ENCODE measurements around the gene SH3PXD2A.

The SH3PXD2A gene

GRCh38 chr10:103811463-103811862, 43.9 kb downstream of the SH3PXD2A start:
- no peak for DNase-seq (ENCODE audit: low spot score)

DNA sequence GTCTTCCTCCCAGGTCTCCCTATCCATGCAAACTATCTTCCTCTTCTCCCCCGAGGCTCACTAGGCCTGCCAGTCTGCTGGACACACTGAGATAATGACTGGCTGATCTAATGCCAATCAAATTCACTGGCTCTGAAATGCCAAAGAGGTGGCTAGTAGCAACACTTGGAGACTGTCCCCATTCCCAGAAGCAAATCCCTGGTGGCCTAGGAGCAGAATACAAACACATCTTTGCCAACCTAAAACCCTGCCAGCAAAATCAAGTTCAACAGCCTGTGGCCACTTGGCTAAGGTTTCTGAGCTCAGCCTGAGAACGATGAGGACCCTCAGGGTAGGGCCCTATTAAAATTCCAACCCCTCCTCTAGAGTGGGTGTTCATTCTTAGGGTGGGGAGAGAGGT, 46.6 kb downstream of the SH3PXD2A start:
- DNase-seq (ENCODE audit: low spot score), result no peak

- no peak for DNase-seq (ENCODE audit: low spot score)
Observed at GRCh38 chr10:103807996-103808395, 47.4 kb downstream of the SH3PXD2A start.

GRCh38 chr10:103806395-103807187, 48.8 kb downstream of the SH3PXD2A start:
- DNase-seq (ENCODE audit: low spot score), result no peak

DNA sequence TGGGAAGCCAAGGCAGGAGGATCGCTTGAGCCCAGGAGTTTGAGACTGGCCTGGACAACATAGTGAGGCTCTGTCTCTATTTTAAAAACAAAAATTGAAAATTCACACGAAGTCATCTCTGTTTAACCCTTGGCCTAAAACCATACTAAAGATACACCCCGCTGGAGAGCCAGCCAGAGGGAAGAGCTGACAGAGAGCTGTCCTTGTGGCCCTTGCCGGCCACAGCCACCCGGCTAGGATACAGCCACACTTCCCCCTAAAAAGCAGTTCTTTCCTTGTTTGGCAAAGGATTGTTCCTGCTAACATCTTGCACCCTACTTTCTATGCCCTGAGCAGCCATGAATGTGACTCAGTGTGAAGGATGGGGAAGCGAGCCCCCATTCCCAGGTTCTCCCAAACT, 49.6 kb downstream of the SH3PXD2A start:
- no peak for DNase-seq (ENCODE audit: low spot score)

- DNase-seq (ENCODE audit: low spot score), result peak; percentile 87
Observed at GRCh38 chr10:103804871-103805270, 50.5 kb downstream of the SH3PXD2A start.

DNA sequence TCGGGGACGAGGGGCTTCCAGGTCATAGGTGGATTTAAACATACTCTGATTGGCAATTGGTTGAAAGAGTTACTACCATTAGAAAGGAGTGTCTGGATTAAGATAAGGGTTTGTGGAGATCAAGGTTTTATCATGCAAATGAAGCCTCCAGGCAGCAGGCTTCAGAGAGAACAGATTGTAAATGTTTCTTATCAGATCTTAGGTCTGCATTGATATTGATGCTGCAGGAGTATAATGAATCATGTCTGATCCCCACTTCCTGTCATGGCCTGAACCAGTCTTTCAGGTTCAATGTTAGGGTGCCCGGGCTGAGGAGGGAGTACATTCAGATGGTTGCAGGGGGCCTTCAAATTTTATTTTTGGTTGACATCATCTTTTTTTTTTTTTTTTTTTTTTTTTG, 51.4 kb downstream of the SH3PXD2A start:
- DNase-seq (ENCODE audit: low spot score), result no peak

- no peak for DNase-seq (ENCODE audit: low spot score)
Observed at GRCh38 chr10:103802637-103803353, 52.6 kb downstream of the SH3PXD2A start.

DNA sequence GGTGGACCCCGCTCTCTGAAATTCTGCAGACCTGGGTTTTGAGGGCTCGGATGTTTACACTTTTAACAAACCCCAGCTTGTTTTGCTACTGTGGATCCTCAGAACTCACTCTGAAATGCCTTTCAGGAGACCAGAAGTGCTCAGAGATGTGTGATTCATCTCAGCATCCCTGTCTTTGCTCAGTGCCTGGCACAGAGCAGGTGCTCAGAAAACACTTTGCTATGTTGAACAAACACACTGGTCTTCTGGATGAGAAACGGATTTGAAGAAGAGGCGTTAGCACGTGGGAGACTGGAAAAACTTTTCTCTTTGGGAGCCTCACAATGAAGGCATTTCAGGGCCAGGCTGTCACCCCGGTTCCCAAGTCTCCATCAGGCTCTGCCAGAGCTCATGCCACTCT, 53.3 kb downstream of the SH3PXD2A start:
- no peak for DNase-seq (ENCODE audit: low spot score)

GRCh38 chr10:103800789-103801540, 54.4 kb downstream of the SH3PXD2A start:
- no peak for DNase-seq (ENCODE audit: low spot score)

DNA sequence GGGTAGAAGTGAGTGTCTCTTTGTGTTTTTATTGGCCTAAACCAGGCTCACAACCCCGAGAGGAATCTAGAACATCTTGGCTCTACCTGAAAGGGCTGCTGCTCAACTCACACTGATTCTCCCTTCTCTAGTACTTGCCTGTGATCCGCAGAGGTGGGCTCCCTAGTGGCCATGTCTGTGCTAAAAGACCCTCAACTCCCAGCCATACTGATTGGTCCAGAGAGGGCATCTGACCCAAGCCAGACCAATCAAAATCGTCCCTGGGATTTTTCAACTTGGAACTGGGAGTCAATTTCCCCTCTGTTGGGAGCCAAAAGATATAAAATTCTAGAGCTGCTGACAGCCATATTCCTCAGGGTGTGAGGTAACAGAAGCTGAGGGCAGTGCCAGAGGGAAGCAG, 55.3 kb downstream of the SH3PXD2A start:
- DNase-seq (ENCODE audit: low spot score), result no peak

DNA sequence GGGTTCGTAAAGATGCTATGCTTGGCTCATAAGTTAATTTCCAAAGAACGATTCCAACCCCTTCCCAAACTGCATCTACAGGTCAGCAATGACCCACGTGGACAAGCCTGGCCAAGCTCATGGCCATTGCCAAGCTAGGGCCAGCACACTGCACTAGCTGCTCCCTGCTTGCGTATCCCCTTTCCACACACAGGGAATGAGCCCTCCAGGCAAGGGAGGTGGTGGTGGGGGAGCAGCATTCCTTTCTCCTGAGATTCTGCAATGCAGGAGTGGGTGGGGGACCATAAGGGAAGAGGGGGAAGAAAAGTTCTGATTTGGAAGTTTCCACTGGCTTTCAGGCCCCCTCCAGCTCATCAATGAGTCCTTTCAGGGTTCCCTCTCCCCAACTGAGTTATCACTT, 56.0 kb downstream of the SH3PXD2A start:
- no peak for DNase-seq (ENCODE audit: low spot score)

DNA sequence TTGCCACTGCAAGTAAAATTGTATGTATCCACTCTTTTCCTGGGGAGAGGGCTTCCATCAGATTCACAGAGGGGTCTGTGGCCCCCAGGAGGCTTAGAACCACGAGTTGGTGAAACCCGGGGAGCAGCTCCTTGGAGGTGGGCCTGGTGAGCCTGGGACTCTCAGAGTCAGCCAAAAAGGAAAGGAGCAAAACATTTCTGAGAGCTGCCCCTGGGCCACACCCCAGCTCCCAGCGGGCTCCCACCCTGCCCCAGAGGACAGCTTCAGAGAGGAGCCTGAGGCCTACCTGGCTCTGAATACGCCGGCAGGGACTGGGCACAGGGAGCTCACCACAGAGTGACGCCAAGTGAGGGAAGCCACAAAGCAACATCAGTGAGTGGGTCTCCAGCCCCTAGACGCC, 56.9 kb downstream of the SH3PXD2A start:
- no peak for DNase-seq (ENCODE audit: low spot score)

- DNase-seq (ENCODE audit: low spot score), result no peak
Observed at GRCh38 chr10:103797857-103798256, 57.5 kb downstream of the SH3PXD2A start.

DNA sequence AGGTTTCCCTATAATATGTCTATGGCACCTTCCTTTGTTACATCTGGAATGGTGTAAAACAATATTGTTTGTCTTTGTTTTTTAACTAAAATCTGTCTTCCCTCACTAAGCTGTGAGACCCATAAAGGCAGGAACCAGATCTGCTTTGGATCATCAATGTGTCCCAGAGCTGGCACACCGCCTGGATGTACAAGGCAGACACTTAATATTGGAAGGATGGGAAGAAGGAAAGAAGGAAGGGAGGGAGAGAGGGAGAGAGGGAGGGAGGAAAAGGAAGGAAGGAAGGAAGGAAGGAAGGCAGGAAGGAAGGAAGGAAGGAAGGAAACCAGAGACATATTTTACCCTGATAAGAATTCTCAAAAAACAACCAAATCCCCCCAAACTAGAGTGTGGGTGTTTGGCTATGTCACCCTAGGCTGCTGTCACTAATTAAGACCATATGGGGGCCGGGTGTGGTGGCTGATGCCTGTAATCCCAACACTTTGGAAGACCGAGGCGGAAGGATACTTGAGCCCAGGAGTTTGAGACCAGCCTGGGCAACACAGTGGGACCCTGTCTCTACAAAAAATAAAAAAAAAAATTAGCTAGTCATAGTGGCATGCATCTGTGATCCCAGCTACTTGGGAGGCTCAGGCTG, 59.6 kb downstream of the SH3PXD2A start:
- DNase-seq (ENCODE audit: low spot score), result no peak

- no peak for DNase-seq (ENCODE audit: low spot score)
Observed at GRCh38 chr10:103794996-103795395, 60.4 kb downstream of the SH3PXD2A start.

DNA sequence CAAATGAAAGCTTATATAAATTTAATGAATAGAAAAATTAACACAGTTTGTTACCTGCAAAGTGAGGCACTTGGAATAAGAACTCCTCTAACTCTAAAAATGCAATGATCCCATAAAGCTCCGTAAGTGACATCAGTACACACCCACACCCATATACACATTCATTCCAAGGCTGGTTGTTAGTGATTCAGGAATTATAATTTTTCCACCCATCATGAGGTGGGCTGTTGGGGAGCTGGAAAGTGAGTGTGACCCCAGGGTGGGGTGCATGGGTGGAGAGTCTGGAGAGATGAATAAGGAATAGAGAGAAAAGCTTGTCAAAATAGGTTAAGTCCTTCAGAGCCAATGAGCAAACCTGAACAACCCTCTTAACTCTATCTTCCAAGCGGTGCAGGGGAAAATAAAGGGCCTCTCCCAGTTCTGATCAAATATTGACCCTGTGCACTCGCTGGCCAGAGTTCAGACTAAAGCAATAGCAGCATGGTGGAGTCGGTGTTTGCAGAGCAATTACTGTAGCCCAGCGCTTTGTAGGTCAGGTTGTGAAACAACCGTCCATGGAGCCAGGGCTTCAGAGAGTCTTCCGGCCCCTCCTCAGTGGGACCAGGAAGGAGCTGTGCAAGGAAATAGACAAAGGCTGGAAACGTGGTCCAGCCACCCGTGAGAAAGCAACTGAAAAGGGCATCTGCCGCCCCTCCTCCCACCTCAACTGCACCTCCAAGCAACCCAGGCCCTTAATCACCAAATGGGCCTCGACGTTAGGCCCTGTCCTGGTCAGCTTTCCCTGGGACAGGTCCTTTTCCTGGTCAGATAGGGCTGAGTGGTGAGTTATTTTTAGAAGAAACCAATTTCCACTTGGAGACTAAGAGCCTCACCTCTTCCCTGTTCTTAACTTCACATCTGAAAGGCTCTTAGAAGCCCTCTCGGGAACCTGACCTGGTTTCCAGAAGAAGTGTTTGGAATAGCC, 61.2 kb downstream of the SH3PXD2A start:
- no peak for DNase-seq (ENCODE audit: low spot score)

DNA sequence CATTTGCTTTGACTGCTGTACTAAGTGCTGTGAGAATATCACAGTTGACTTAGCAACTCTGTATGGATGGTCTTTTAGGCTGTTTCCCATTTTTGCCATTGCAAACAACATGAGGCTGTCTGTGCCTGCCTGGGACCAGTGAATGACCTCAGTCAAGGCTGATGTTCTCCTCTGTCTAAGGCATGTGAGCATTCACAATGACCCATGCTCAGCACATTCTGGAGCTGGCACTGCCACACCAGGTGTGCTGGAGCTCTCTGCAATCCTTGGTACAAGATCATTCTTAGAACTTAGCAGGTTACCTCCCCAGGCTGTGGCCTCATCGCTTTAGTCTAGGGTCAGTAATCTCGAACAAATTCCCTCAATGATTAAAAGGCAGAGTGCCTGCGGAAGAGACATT, 61.9 kb downstream of the SH3PXD2A start:
- no peak for DNase-seq (ENCODE audit: low spot score)

DNA sequence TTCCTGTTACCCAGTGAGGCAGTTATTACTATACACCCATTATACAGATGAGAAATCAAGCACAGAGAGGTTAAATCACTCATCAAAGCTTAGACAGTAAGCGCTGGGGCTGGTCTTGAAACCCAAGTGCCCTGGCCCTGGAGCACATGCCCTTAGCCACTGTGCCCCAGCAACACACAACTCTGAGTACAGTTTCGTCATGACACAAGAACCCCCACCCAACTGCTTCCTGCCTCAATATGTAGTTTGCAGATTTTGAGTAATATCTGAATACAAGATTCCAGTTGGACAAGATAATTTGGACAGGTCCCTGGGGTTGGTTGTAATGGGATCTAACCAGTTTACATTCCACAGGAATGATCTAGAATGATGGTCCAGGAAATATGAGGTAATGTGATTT, 62.8 kb downstream of the SH3PXD2A start:
- no peak for DNase-seq (ENCODE audit: low spot score)

GRCh38 chr10:103791858-103792257, 63.5 kb downstream of the SH3PXD2A start:
- no peak for DNase-seq (ENCODE audit: low spot score)

GRCh38 chr10:103791291-103791690, 64.1 kb downstream of the SH3PXD2A start:
- DNase-seq (ENCODE audit: low spot score), result no peak

Data from ecto neural progenitor cell (in vitro differentiated cells).